HepG2 (cell line): ENCODE results near the gene KCNT2.

Source experiments
- ELF4 ChIP-seq: sonication (generic); formaldehyde crosslinking; IDR thresholded peaks from 2 replicates; pipeline ENCODE4 v1.5.0; 2020; ENCODE audit warnings: missing genetic modification reagents, mild to moderate bottlenecking, moderate library complexity, borderline replicate concordance
- PTBP1 ChIP-seq: fragments of 200-400 bp; formaldehyde crosslinking; IDR thresholded peaks from 2 replicates; pipeline ENCODE4 v1.6.1; 2018; ENCODE audit warnings: low read length, low read depth; ENCODE audit not compliant: poor library complexity, severe bottlenecking
- ZBTB1 ChIP-seq: sonication (generic); formaldehyde crosslinking; IDR thresholded peaks from 2 replicates; pipeline ENCODE4 v1.4.0; 2020; ENCODE audit warnings: missing genetic modification reagents, borderline replicate concordance
- ZGPAT ChIP-seq: IDR thresholded peaks from 2 replicates; pipeline ENCODE4 v1.6.1; 2016; ENCODE audit warnings: mild to moderate bottlenecking
- TF ChIP-seq, protein P1 (sequence below): sonication (generic); formaldehyde crosslinking; IDR thresholded peaks from 2 replicates; pipeline ENCODE4 v1.5.0; 2020; ENCODE audit warnings: mild to moderate bottlenecking, missing genetic modification reagents, moderate library complexity

DNA sequence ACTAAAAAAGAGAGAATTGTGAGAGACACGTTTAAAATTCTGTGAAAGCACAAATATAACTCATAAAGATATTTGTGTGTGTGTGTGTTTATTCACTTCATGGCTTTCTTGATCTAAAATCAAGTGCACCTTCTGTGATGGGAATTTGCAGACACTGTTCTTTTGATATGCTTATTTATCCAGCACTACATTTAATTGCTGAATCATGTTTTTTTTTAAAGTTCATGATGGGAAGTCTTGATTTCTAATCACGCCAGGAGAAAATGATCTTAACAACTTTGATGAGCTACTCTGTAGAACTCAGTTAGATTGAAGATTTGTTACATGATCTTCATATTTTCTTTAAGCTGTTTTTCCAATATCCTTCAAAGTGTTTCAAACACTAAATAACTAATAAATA is 35.0 kb downstream of the KCNT2 start:
- TF ChIP-seq ZBTB1 (CRISPR knock-in tag) (no peak), ELF4 (CRISPR knock-in tag) (no peak), PTBP1 (no peak), ZGPAT (CRISPR knock-in tag) (no peak)
- TF ChIP-seq, protein P1, sequence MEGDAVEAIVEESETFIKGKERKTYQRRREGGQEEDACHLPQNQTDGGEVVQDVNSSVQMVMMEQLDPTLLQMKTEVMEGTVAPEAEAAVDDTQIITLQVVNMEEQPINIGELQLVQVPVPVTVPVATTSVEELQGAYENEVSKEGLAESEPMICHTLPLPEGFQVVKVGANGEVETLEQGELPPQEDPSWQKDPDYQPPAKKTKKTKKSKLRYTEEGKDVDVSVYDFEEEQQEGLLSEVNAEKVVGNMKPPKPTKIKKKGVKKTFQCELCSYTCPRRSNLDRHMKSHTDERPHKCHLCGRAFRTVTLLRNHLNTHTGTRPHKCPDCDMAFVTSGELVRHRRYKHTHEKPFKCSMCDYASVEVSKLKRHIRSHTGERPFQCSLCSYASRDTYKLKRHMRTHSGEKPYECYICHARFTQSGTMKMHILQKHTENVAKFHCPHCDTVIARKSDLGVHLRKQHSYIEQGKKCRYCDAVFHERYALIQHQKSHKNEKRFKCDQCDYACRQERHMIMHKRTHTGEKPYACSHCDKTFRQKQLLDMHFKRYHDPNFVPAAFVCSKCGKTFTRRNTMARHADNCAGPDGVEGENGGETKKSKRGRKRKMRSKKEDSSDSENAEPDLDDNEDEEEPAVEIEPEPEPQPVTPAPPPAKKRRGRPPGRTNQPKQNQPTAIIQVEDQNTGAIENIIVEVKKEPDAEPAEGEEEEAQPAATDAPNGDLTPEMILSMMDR (CRISPR knock-in tag) = no peak
